H1 (cell line): Measurements from ENCODE around the gene C15orf39. TPM values are rescaled to one million over a fixed set of nuclear protein-coding genes. Genes with fewer than 3 reads are reported as not detected.

Experiments
- CTCF ChIA-PET: fragments of 300-600 bp; sonication (Branson Sonifier 250); formaldehyde crosslinking; loops from one replicate; lab custom pipeline; 2021; ENCODE audit not compliant: partially characterized antibody; lab: Charles Lee
- POLR2A ChIA-PET: fragments of 300-600 bp; sonication (Branson Sonifier 250); formaldehyde crosslinking; loops from one replicate; lab custom pipeline; 2021; ENCODE audit warnings: inconsistent platforms; ENCODE audit not compliant: partially characterized antibody; lab: Charles Lee
- DNase-seq, 2 experiments: peaks; one replicate each; pipeline versions ENCODE4 v3.0.0 to v3.0.0-alpha.2; 2010 to 2022; ENCODE audit warnings: low spot score in 2 of 2, low read depth in 1 of 2, mixed read lengths in 1 of 2
- FAIRE-seq: peaks from 2 replicates; lab custom pipeline; 2011; peaks lifted over from hg19 to GRCh38; lab: Jason Lieb, UNC
- H2AFZ ChIP-seq: 2 replicates; pipeline ENCODE4 v1.8.1; 2012; ENCODE audit warnings: low read length, inconsistent platforms
- H2AK5ac ChIP-seq: 2 replicates; pipeline ENCODE4 v1.6.1; 2013; ENCODE audit warnings: low read depth, low read length
- H2BK120ac ChIP-seq: replicated peaks from 2 replicates; pipeline ENCODE3; 2013; ENCODE audit warnings: low read depth, low read length, inconsistent platforms
- H2BK12ac ChIP-seq: 2 replicates; pipeline ENCODE4 v1.6.1; 2013; ENCODE audit warnings: low read depth, low read length
- H2BK15ac ChIP-seq: 2 replicates; pipeline ENCODE4 v1.6.1; 2013; ENCODE audit warnings: low read length
- H2BK20ac ChIP-seq: 2 replicates; pipeline ENCODE4 v1.6.1; 2013; ENCODE audit warnings: low read length
- H2BK5ac ChIP-seq: 2 replicates; pipeline ENCODE4 v1.6.1; 2013; ENCODE audit warnings: low read depth, low read length
- H3K14ac ChIP-seq: 2 replicates; pipeline ENCODE4 v1.6.1; 2013; ENCODE audit warnings: inconsistent platforms; ENCODE audit not compliant: insufficient read length
- H3K18ac ChIP-seq: 2 replicates; pipeline ENCODE4 v1.6.1; 2013; ENCODE audit warnings: low read length; ENCODE audit errors: extremely low read depth
- H3K23ac ChIP-seq: 2 replicates; pipeline ENCODE4 v1.6.1; 2013; ENCODE audit warnings: inconsistent platforms; ENCODE audit not compliant: insufficient read length
- H3K23me2 ChIP-seq: 2 replicates; pipeline ENCODE4 v1.6.1; 2013; ENCODE audit warnings: low read depth, low read length
- H3K27ac ChIP-seq: 2 replicates; pipeline ENCODE4 v1.6.1; 2011; ENCODE audit warnings: low read depth, low read length, inconsistent platforms
- H3K27me3 ChIP-seq, 4 experiments: replicated peaks in 1 of 4; 1 replicate in 1 of 4; 2 replicates in 3 of 4; pipeline versions ENCODE4 v1.6.1 to v1.8.1; 2011 to 2013; ENCODE audit warnings: low read length in 3 of 4, mild to moderate bottlenecking in 3 of 4, inconsistent platforms in 2 of 4, mixed read lengths in 2 of 4, moderate library complexity in 1 of 4; ENCODE audit not compliant: control insufficient read depth in 3 of 4, insufficient read depth in 3 of 4; ENCODE audit errors: extremely low read depth in 1 of 4
- H3K36me3 ChIP-seq, 4 experiments: 2 replicates each; pipeline versions ENCODE4 v1.6.1 to v1.8.1; 2011 to 2013; ENCODE audit warnings: mild to moderate bottlenecking in 4 of 4, low read length in 3 of 4, moderate library complexity in 2 of 4, control low read depth in 1 of 4, inconsistent platforms in 1 of 4; ENCODE audit not compliant: insufficient read depth in 4 of 4, control insufficient read depth in 2 of 4
- H3K4ac ChIP-seq: replicated peaks from 2 replicates; pipeline ENCODE3; 2013; ENCODE audit warnings: low read length, low read depth, mixed read lengths, inconsistent platforms; ENCODE audit not compliant: insufficient read length
- H3K4me1 ChIP-seq, 4 experiments: replicated peaks in 1 of 4; 1 replicate in 1 of 4; 2 replicates in 3 of 4; pipeline versions ENCODE4 v1.6.1 to v1.8.1; 2011 to 2013; ENCODE audit warnings: low read length in 3 of 4, inconsistent platforms in 2 of 4, mixed read lengths in 1 of 4; ENCODE audit not compliant: insufficient read depth in 4 of 4, control insufficient read depth in 3 of 4
- H3K4me2 ChIP-seq, 2 experiments: 2 replicates each; pipeline versions ENCODE4 v1.6.1 to v1.8.1; 2011 to 2013; ENCODE audit warnings: low read depth in 2 of 2, low read length in 2 of 2, control low read depth in 1 of 2, inconsistent platforms in 1 of 2, mild to moderate bottlenecking in 1 of 2; ENCODE audit not compliant: insufficient read depth in 1 of 2
- H3K4me3 ChIP-seq, 4 experiments: fragments of 200-600, 300-600 bp in 1 of 4; sonication (generic), shearing (Covaris generic), sonication (Bioruptor Twin) in 1 of 4; 2 replicates each; pipeline versions ENCODE4 v1.5.1 to v1.8.1; 2011 to 2016; ENCODE audit warnings: low read length in 4 of 4, low read depth in 3 of 4, control low read depth in 2 of 4, inconsistent platforms in 2 of 4, mild to moderate bottlenecking in 2 of 4, mixed read lengths in 1 of 4, moderate library complexity in 1 of 4; ENCODE audit not compliant: insufficient read depth in 2 of 4; ENCODE audit errors: extremely low read depth in 1 of 4
- H3K56ac ChIP-seq: replicated peaks from 2 replicates; pipeline ENCODE3; 2013; ENCODE audit warnings: low read depth, mild to moderate bottlenecking, mixed read lengths, low read length, inconsistent platforms; ENCODE audit not compliant: insufficient read length
- H3K79me1 ChIP-seq: 2 replicates; pipeline ENCODE4 v1.6.1; 2013; ENCODE audit warnings: low read depth, low read length, control low read depth
- H3K79me2 ChIP-seq, 2 experiments: 2 replicates each; pipeline versions ENCODE4 v1.6.1 to v1.8.1; 2012 to 2013; ENCODE audit warnings: low read length in 2 of 2, mild to moderate bottlenecking in 2 of 2, inconsistent platforms in 1 of 2; ENCODE audit not compliant: insufficient read depth in 2 of 2, control insufficient read depth in 1 of 2
- H3K9ac ChIP-seq, 4 experiments: replicated peaks in 1 of 4; 1 replicate in 1 of 4; 2 replicates in 3 of 4; pipeline versions ENCODE4 v1.6.1 to v1.8.1; 2011 to 2013; ENCODE audit warnings: low read depth in 3 of 4, low read length in 3 of 4, control low read depth in 2 of 4, mild to moderate bottlenecking in 2 of 4, moderate library complexity in 2 of 4, inconsistent platforms in 1 of 4; ENCODE audit errors: extremely low read depth in 1 of 4
- H3K9me3 ChIP-seq, 2 experiments: 2 replicates each; pipeline versions ENCODE4 v1.6.1 to v1.8.1; 2012 to 2013; ENCODE audit warnings: mild to moderate bottlenecking in 2 of 2, moderate library complexity in 2 of 2, control low read depth in 1 of 2, inconsistent platforms in 1 of 2, low read depth in 1 of 2, low read length in 1 of 2, mixed read lengths in 1 of 2; ENCODE audit not compliant: insufficient read depth in 2 of 2
- H4K20me1 ChIP-seq, 2 experiments: replicated peaks in 1 of 2; 2 replicates each; pipeline versions ENCODE3 to v1.8.1; 2011 to 2013; ENCODE audit warnings: inconsistent platforms in 2 of 2, low read length in 2 of 2, mild to moderate bottlenecking in 1 of 2; ENCODE audit not compliant: insufficient read depth in 2 of 2, control insufficient read depth in 1 of 2
- H4K5ac ChIP-seq: 2 replicates; pipeline ENCODE4 v1.6.1; 2013; ENCODE audit warnings: low read length, low read depth, mixed read lengths, inconsistent platforms; ENCODE audit not compliant: insufficient read length
- H4K8ac ChIP-seq: 2 replicates; pipeline ENCODE4 v1.8.0; 2013; ENCODE audit warnings: mild to moderate bottlenecking, moderate library complexity, low read length, inconsistent platforms; ENCODE audit not compliant: insufficient read depth; ENCODE audit errors: extremely low read depth
- H4K91ac ChIP-seq: replicated peaks from 2 replicates; pipeline ENCODE3; 2013; ENCODE audit warnings: low read length, mixed read lengths, inconsistent platforms; ENCODE audit not compliant: insufficient read length
- CREB1 ChIP-seq: IDR thresholded peaks from 2 replicates; pipeline ENCODE4 v1.6.1; 2012; ENCODE audit warnings: inconsistent platforms
- EGR1 ChIP-seq: IDR thresholded peaks from 2 replicates; pipeline ENCODE4 v1.6.1; 2011; ENCODE audit warnings: low read depth, low read length, borderline replicate concordance
- FOSL1 ChIP-seq: IDR thresholded peaks from 2 replicates; pipeline ENCODE4 v1.6.1; 2011; ENCODE audit warnings: mild to moderate bottlenecking, low read depth, low read length, moderate library complexity; ENCODE audit not compliant: insufficient read depth
- HDAC6 ChIP-seq: IDR thresholded peaks from one replicate; pipeline ENCODE4 v1.7.1; 2012; ENCODE audit warnings: low read depth, mild to moderate bottlenecking, inconsistent platforms, low read length, moderate library complexity
- JUND ChIP-seq: IDR thresholded peaks from 2 replicates; pipeline ENCODE4 v1.6.1; 2011; ENCODE audit warnings: mild to moderate bottlenecking, improper control_type of control experiment, low read length
- KDM5A ChIP-seq: fragments of 200-600 bp; IDR thresholded peaks from 2 replicates; pipeline ENCODE4 v1.7.1; 2012; ENCODE audit warnings: mild to moderate bottlenecking, low read length, inconsistent platforms, mixed read lengths
- MAFK ChIP-seq: IDR thresholded peaks from 2 replicates; pipeline ENCODE4 v1.6.1; 2012; ENCODE audit warnings: low read depth, mild to moderate bottlenecking, improper control_type of control experiment, low read length
- SAP30 ChIP-seq: fragments of 300-600 bp; sonication (generic); IDR thresholded peaks from 2 replicates; pipeline ENCODE4 v1.7.1; 2012; ENCODE audit warnings: low read length, moderate library complexity, mild to moderate bottlenecking, inconsistent platforms; ENCODE audit not compliant: insufficient read depth, insufficient replicate concordance
- SIN3A ChIP-seq, 2 experiments: IDR thresholded peaks in 1 of 2; conservative IDR thresholded peaks in 1 of 2; 2 replicates each; pipeline ENCODE4 v1.6.1; 2011 to 2012; ENCODE audit warnings: low read length in 2 of 2, improper control_type of control experiment in 1 of 2, low read depth in 1 of 2, mild to moderate bottlenecking in 1 of 2
- YY1 ChIP-seq: IDR thresholded peaks from 2 replicates; pipeline ENCODE4 v1.6.1; 2011; ENCODE audit warnings: low read depth, mild to moderate bottlenecking, low read length
- WGBS, 2 experiments: shearing (Covaris generic) in 1 of 2; methylation state at CpG; one replicate each; pipeline versions ENCODE4 v1.1.6 to v1.1.7; 2013 to 2015; ENCODE audit warnings: low lambda C conversion rate in 2 of 2, mixed read lengths in 2 of 2, inconsistent platforms in 1 of 2, low coverage in 1 of 2, missing lambda C conversion rate in 1 of 2; ENCODE audit not compliant: insufficient replicate concordance in 2 of 2, insufficient coverage in 1 of 2, insufficient read length in 1 of 2; ENCODE audit errors: extremely low coverage in 1 of 2, missing lambda C conversion rate in 1 of 2; 5-methylcytosine and 5-hydroxymethylcytosine counted together
- polyA plus RNA-seq, 7 experiments: library from polyadenylated mRNA; depleted of rRNA in 3 of 7; stranded (reverse) in 5 of 7; unstranded in 2 of 7; fragments of >200 nt in 5 of 7; fragments of 200-250 nt in 2 of 7; gene quantifications; 1 replicate in 5 of 7; 2 replicates in 1 of 7; 4 replicates in 1 of 7; pipeline versions ENCODE4 v1.2.1 to v1.2.3, GENCODE V29; 2011 to 2013; ENCODE audit warnings: missing spikeins in 2 of 7, mixed read lengths in 2 of 7
- total RNA-seq: library from RNA; stranded (reverse); fragmentation: NEBNext Ultra II Directional; extraction: Animal tissue kit (Norgen Biotek cat#: 25700); gene quantifications from 2 replicates; pipeline ENCODE4 v1.2.1, GENCODE V29; 2021
- TF ChIP-seq, protein P1 (sequence below): IDR thresholded peaks from 2 replicates; pipeline ENCODE4 v1.6.1; 2012; ENCODE audit warnings: inconsistent platforms
- TF ChIP-seq, protein P2 (sequence below): IDR thresholded peaks from 2 replicates; pipeline ENCODE4 v1.6.1; 2011; ENCODE audit warnings: low read depth, mild to moderate bottlenecking, low read length; ENCODE audit not compliant: insufficient read depth

C15orf39 gene
- total and polyA plus RNA-seq, 2 of the 8 experiments (the other 6 are each of a cell fraction or from before 2014, with no cell fraction given), result 13.8 to 38.5 TPM

GRCh38 chr15:75164625-75165350 lies 36.9 kb upstream of the C15orf39 start:
- Histone ChIP-seq H2AK5ac (no peak overlapping the region), H4K91ac (no peak overlapping the region), H3K4ac (no peak overlapping the region), H3K27me3 (no peaks in the 10 kb centered on the region), H3K4me1 (peaks cover 0 to 5% (median 0%) of the 10 kb centered on the region in 4 experiments; a peak in 2 of 7 replicates), H2AFZ (no peak overlapping the region), H3K18ac (no peak overlapping the region), H2BK15ac (no peak overlapping the region), H2BK5ac (no peak overlapping the region), H2BK120ac (peak overlapping the region; percentile 77), H3K9ac (no peak overlapping the region), H3K14ac (no peak overlapping the region), H2BK12ac (no peak overlapping the region), H3K23ac (no peak overlapping the region), H4K8ac (no peak overlapping the region), H3K9me3 (no peaks in the 10 kb centered on the region), H3K36me3 (no peaks in the 10 kb centered on the region), H4K5ac (no peak overlapping the region), H3K79me2 (no peaks in the 10 kb centered on the region), H3K79me1 (no peaks in the 10 kb centered on the region), H3K23me2 (no peaks in the 10 kb centered on the region), H2BK20ac (no peak overlapping the region), H3K4me2 (no peak overlapping the region), H3K27ac (no peak overlapping the region), H3K4me3 (no peak overlapping the region), H3K56ac (no peak overlapping the region), H4K20me1 (no peaks in the 10 kb centered on the region)
- 70% methylated on average over 4 of the region's 4 CpGs; no CpG with 5 or more reads in 1 of the 2 experiments for WGBS, 2 experiments
- no peak for DNase-seq
- no peak for FAIRE-seq
- POLR2A ChIA-PET, result no interaction called here
- CTCF ChIA-PET, result interaction anchor here (0.7 kb wide), 1 partner anchor 19 kb away, joined by 3 read pairs; no protein-coding TSS in a partner anchor
- TF ChIP-seq YY1 (no peak), EGR1 (no peak), KDM5A (no peak), SIN3A (conservative IDR thresholded peaks at IDR 0.05 in 1 of 2, IDR thresholded peaks at IDR 0.05 in 1 of 2; ENCODE audit: low read depth in 1 of 2, low read length in 2 of 2) (no peak), SAP30 (no peak), JUND (no peak), FOSL1 (no peak), HDAC6 (no peak), CREB1 (no peak), MAFK (no peak)
- TF ChIP-seq, protein P1, sequence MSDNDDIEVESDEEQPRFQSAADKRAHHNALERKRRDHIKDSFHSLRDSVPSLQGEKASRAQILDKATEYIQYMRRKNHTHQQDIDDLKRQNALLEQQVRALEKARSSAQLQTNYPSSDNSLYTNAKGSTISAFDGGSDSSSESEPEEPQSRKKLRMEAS, result no peak
- TF ChIP-seq, protein P2, sequence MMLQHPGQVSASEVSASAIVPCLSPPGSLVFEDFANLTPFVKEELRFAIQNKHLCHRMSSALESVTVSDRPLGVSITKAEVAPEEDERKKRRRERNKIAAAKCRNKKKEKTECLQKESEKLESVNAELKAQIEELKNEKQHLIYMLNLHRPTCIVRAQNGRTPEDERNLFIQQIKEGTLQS, result no peak
